Stimulated activated CD8-positive, alpha-beta memory T cell treated with anti-CD3 and anti-CD28 coated beads, Interleukin-15, amount 100 ng/mL, for 1 hour (primary cell): Measurements from ENCODE around the gene BEND4.

Source experiments
- DNase-seq: peaks from one replicate; pipeline ENCODE4 v3.0.0-alpha.2; 2020; ENCODE audit warnings: low read depth

BEND4 gene

DNA sequence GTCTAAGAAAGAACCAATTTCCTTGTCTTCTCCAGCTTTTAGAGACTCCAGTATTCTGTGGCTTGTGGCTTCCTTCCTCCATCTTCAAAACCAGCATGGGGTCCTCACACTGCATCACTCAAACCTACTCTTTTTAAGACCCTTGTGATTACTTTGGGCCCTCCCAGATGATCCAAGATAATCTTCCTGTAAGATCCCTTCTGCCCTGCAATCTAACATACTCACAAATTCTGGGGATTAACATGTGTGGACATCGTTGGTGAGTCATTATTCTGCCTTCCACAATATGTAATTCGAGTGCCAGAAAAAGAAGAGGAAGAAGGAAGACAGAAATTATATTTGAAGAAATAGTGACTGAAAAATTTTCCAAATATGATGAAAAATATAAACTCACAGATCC is 47.9 kb downstream of the BEND4 start:
- no peak for DNase-seq

DNA sequence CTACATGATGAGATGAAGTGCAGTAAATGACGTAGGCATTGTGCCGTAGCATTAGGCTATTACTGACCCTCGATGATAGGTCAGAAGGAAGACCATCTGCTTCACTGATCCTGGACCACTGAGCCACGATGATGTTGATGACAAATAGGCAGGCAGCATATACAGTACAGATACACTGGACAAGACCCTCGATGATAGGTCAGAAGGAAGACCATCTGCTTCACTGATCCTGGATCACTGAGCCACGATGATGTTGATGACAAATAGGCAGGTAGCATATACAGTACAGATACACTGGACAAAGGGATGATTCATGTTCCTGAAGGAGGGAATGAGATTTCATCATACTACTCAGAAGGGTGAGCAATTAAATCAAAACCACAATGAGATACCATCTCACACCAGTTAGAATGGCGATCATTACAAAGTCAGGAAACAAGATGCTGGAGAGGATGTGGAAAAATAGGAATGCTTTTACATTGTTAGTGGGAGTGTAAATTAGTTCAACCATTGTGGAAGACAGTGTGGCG is 50.9 kb downstream of the BEND4 start:
- no peak for DNase-seq

DNA sequence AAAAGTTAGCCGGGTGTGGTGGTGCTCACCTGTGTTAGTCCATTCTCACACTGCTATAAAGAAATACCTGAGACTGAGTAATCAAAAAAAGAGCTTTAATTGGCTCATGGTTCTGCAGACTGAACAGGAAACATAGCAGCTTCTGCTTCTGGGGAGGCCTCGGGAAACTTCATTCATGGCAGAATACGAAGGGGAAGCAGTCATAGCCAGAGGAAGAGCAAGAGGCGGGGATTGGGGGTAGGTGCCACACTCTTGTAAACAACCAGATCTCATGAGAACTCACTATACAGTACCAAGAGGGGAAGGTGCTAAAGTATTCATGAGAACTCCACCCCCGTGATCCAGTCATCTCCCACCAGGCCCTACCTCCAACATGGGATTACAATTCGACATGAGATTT is 64.1 kb downstream of the BEND4 start:
- DNase-seq = no peak

DNA sequence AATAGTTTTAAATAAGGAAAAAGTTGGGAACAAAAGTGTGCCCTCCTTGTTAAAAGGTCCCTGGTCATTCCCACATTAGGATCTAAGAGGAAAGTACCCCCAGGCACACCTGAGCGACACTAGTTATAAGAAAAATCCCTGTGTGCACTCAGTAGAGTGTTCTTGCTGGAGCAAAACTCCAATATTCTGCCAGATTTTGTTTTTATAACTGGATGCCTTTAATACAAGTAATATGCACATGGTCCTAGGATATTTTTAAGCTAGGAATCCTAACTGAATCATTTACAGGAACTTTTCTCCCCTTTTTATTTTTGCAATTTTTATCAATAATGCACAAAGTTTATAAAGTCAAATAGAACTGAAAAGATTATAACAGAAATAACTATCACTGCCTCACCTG is 68.6 kb downstream of the BEND4 start:
- no peak for DNase-seq

DNA sequence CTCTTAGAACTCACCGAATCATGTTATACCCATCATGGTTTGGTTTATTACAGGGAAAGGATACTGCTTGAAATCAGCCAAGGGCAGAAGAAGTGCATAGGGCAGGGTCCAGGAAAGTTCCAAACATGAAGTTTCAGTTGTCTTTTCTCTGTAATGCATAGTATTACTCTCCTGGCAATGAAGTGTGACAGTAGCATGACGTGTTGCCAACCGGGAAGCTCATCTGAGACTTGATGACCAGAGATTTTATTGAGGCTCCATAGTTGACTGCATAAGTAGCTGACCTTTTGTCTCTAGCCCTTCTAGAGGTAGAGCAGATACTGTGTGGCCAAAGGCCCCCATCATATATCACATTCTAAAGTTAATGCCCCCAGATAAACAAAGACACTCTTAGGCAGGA is 72.1 kb downstream of the BEND4 start:
- no peak for DNase-seq

DNA sequence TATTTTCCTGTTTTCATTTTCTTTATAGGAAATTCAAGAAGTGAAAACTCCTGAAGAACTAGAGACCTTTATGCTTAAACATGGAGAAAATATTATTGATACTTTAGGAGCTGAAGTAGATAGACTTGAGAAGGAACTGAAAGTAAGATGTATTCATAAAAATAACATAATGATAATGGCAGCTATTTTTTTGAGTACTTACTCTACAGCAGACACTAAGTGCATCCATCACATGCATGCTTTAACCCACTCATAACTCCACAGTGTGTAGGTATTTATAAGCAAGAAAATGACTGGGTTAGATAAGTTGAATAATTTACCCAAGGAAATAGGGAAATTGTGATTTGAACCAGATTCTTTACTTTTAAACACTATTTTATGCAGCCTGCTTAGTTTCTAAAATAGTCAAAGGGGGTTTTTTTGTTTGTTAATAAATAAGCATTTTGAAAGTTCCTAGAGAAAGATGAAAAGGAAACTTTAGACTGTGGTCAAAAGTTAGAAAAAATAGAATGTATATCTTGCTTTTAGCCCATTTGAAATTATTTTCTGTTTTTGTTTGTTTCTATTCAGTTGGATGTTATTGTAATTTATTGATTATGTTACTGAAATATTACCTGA is 74.2 kb downstream of the BEND4 start:
- DNase-seq = no peak

DNA sequence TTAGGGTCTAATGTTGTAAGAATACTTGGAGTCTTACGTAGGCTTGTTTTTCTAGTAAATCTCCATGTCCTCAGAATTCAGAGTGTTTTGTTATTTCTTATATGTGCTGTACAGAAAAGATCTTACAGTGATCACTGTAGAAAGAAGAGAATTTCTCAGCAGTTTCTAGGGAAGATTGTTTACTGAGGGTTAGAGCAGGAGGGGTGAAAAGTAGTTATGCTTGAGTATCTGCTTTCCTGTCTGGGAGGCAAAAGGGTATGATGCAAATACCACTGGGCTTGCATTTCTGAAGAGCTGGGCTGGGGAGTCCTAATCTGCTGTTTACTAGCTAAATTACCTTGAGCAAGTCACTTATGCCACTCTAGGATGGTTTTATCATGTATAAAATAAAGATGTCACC is 78.2 kb downstream of the BEND4 start:
- no peak for DNase-seq

DNA sequence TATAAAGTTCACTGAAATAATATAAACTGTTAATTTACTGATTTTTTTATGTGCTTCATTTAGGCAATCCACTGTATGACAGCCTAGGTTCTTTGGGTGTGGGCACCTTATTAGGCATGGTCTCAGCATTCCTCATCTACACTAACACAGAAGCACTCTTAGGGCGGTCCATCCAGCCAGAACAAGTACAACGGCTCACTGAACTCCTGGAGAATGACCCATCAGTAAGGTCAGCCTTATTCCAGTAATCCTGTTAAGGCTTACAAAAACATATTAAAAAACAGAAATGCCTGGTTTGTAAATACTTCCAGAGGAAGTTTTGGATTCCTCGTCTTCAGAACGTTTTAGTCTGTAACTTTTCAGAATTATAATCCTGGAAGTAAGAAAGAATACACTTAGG is 82.0 kb downstream of the BEND4 start:
- no peak for DNase-seq

DNA sequence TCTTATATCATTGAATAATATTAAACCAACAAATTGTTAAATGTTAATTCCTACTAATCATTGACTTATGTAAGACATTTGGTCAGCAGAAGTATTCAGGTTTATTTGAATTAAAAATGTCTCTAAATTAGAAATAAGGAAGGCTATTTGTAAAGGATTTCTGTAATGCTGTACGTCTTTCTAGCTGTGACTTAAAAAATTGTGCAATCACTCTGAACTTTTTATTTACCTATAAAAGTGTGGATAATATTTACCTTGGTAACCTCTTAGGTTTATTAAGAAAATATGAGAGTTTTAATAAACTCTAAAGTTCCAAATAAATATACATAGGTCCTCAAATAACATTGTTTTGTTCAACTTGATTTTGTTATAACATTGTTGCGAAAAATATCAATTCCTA is 85.2 kb downstream of the BEND4 start:
- DNase-seq = no peak

DNA sequence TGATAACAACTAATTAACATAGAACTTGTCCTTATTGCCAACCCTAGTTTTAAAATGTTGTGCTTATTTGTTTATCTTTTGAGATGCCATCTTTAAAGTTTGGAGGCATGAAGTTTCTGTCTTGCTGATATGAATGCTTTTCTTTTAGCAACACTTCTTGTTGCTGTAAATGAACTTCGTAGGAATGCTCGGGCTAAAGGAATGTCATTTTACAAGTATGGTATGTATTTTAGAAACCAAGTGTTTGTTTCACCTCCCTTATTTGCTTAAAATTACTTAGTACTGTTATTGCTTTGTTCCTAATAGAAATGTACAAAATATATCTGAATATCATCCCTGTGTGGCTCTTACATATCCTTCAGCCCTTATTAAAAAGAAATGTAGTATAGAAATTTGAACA is 86.1 kb downstream of the BEND4 start:
- DNase-seq = no peak
